ENCODE data around the gene CACNA1B. TPM values are rescaled to one million over a fixed set of nuclear protein-coding genes. Genes with fewer than 3 reads are reported as not detected.
"Not testable (repeated sequence)": the region's sequence is repeated elsewhere in the genome, so short reads cannot be mapped to it uniquely, and the experiment has no call there.

The CACNA1B gene
- total and polyA plus RNA-seq, 10 donors: under 0.01 to 0.09 (median 0.04) TPM; not detected in 4

- Histone ChIP-seq H3K27ac (no peak overlapping the region), H3K27me3 (replicated peaks in 1 of 7) (peaks cover 0 to 11% (median 0%) of the 10 kb centered on the region in 7 donors), H3K36me3 (no peaks in the 10 kb centered on the region), H3K4me3 (no peak overlapping the region), H3K4me1 (no peaks in the 10 kb centered on the region), H3K9me3 (no peaks in the 10 kb centered on the region)
- intact Hi-C loops (cut with DNase I; ENCODE audit: low total_unique reads): no loop called here
- no peak for TF ChIP-seq POLR2AphosphoS5 (IDR thresholded peaks at IDR 0.05)
- no peak for TF ChIP-seq POLR2A (IDR thresholded peaks at IDR 0.05)
- no peak for TF ChIP-seq CTCF (IDR thresholded peaks at IDR 0.05 in 8 of 11, conservative IDR thresholded peaks at IDR 0.05 in 3 of 11)
- 85 to 88% (median 86%) methylated on average over 21 to 33 of the region's 33 CpGs for WGBS, 5 donors
- peak; percentile 24 for DNase-seq
These were observed 139.0 kb downstream of the CACNA1B start for GRCh38 chr9:138016406-138017187.

- intact Hi-C loops (cut with DNase I; ENCODE audit: low total_unique reads): no loop called here
- TF ChIP-seq CTCF (IDR thresholded peaks at IDR 0.05 in 8 of 11, conservative IDR thresholded peaks at IDR 0.05 in 3 of 11) (no peak), POLR2AphosphoS5 (IDR thresholded peaks at IDR 0.05) (no peak), POLR2A (IDR thresholded peaks at IDR 0.05) (no peak)
- Histone ChIP-seq H3K36me3 (no peaks in the 10 kb centered on the region), H3K9me3 (no peaks in the 10 kb centered on the region), H3K4me1 (peaks cover 0 to 3% (median under 1%) of the 10 kb centered on the region in 6 donors), H3K27ac (no peak overlapping the region), H3K4me3 (no peak overlapping the region), H3K27me3 (replicated peaks in 1 of 7) (peaks cover 0 to 14% (median 5%) of the 10 kb centered on the region in 7 donors)
- WGBS, 5 donors: 80 to 95% (median 93%) methylated on average over 13 of the region's 13 CpGs
- no peak for DNase-seq
These were observed 139.6 kb downstream of the CACNA1B start for GRCh38 chr9:138017200-138017599.

GRCh38 chr9:138019514-138019913 lies 141.9 kb downstream of the CACNA1B start:
- Histone ChIP-seq H3K4me1 (peaks cover 0 to 18% (median 9%) of the 10 kb centered on the region in 6 donors), H3K27me3 (replicated peaks in 1 of 7) (peaks cover 4 to 36% (median 24%) of the 10 kb centered on the region in 7 donors)
- H3K27ac ChIP-seq; DNase-seq; intact Hi-C loops (cut with DNase I; ENCODE audit: low total_unique reads); H3K9me3 ChIP-seq; H3K4me3 ChIP-seq; H3K36me3 ChIP-seq: not testable (repeated sequence)
- whole genome bisulfite sequencing, 5 donors: 74 to 94% (median 85%) methylated on average over 7 to 10 of the region's 10 CpGs

GRCh38 chr9:138020120-138020794 lies 142.7 kb downstream of the CACNA1B start:
- Histone ChIP-seq H3K4me3 (no peak overlapping the region), H3K27ac (no peak overlapping the region), H3K27me3 (replicated peaks in 1 of 7) (peaks cover 4 to 43% (median 24%) of the 10 kb centered on the region in 7 donors), H3K9me3 (no peaks in the 10 kb centered on the region), H3K4me1 (peaks cover 0 to 18% (median 9%) of the 10 kb centered on the region in 6 donors), H3K36me3 (no peaks in the 10 kb centered on the region)
- 72 to 86% (median 76%) methylated on average over 9 to 13 of the region's 13 CpGs for WGBS, 5 donors
- no peak for TF ChIP-seq POLR2AphosphoS5 (IDR thresholded peaks at IDR 0.05)
- TF ChIP-seq CTCF (IDR thresholded peaks at IDR 0.05 in 8 of 11, conservative IDR thresholded peaks at IDR 0.05 in 3 of 11): no peak
- TF ChIP-seq POLR2A (IDR thresholded peaks at IDR 0.05): no peak
- DNase-seq: peak; percentile 77
- intact Hi-C loops (cut with DNase I; ENCODE audit: low total_unique reads): no loop called here

Data from spleen (tissue), 11 donors.